Esophagus muscularis mucosa (tissue), 3 donors: ENCODE results near the gene DUSP10.

Source experiments
- POLR2A ChIP-seq: fragments of 450-650 bp; IDR thresholded peaks from one replicate; pipeline ENCODE4 v1.6.1; 2017; ENCODE audit warnings: antibody characterized with exemption, moderate library complexity, mild to moderate bottlenecking, low read depth
- POLR2AphosphoS5 ChIP-seq, 2 donors: sonication (generic); formaldehyde crosslinking; IDR thresholded peaks; one replicate each; pipeline ENCODE4 v1.6.1; 2017; ENCODE audit warnings: antibody characterized with exemption in 2 of 2
- TF ChIP-seq, protein P1 (sequence below), 3 experiments: fragments of 200-600 bp in 2 of 3; fragments of 450-650 bp in 1 of 3; sonication (generic) in 2 of 3; IDR thresholded peaks; one replicate each; pipeline ENCODE4 v1.5.1; 2017 to 2019; ENCODE audit warnings: antibody characterized with exemption in 3 of 3, mild to moderate bottlenecking in 2 of 3, moderate library complexity in 1 of 3

- TF ChIP-seq, protein P1, sequence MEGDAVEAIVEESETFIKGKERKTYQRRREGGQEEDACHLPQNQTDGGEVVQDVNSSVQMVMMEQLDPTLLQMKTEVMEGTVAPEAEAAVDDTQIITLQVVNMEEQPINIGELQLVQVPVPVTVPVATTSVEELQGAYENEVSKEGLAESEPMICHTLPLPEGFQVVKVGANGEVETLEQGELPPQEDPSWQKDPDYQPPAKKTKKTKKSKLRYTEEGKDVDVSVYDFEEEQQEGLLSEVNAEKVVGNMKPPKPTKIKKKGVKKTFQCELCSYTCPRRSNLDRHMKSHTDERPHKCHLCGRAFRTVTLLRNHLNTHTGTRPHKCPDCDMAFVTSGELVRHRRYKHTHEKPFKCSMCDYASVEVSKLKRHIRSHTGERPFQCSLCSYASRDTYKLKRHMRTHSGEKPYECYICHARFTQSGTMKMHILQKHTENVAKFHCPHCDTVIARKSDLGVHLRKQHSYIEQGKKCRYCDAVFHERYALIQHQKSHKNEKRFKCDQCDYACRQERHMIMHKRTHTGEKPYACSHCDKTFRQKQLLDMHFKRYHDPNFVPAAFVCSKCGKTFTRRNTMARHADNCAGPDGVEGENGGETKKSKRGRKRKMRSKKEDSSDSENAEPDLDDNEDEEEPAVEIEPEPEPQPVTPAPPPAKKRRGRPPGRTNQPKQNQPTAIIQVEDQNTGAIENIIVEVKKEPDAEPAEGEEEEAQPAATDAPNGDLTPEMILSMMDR (IDR thresholded peaks at IDR 0.05): no peak
- TF ChIP-seq POLR2AphosphoS5 (IDR thresholded peaks at IDR 0.05): peak in 1 of 2 donors; percentile 8
- TF ChIP-seq POLR2A: no peak
These were observed 1.4 kb downstream of the DUSP10 start for GRCh38 chr1:221740369-221740992.
